Prostate gland (tissue), 2 donors: ENCODE results near the gene TRIO.

Experiments used
- CTCF ChIP-seq, 4 experiments: fragments of 200-600 bp in 2 of 4; fragments of 450-650 bp in 2 of 4; sonication (generic) in 2 of 4; IDR thresholded peaks; 1 replicate in 3 of 4; 2 replicates in 1 of 4; pipeline ENCODE4 v1.5.1; 2016 to 2019; ENCODE audit warnings: antibody characterized with exemption in 4 of 4, mild to moderate bottlenecking in 2 of 4, moderate library complexity in 2 of 4
- POLR2A ChIP-seq: fragments of 450-650 bp; IDR thresholded peaks from one replicate; pipeline ENCODE4 v1.6.1; 2016; ENCODE audit warnings: antibody characterized with exemption, mild to moderate bottlenecking
- POLR2AphosphoS5 ChIP-seq: sonication (generic); formaldehyde crosslinking; IDR thresholded peaks from one replicate; pipeline ENCODE4 v1.6.1; 2017; ENCODE audit warnings: antibody characterized with exemption

GRCh38 chr5:14260637-14261036, 117.5 kb downstream of the TRIO start:
- TF ChIP-seq POLR2A (no peak), POLR2AphosphoS5 (no peak), CTCF (IDR thresholded peaks at IDR 0.05) (no peak)
